MM.1S (cell line): Measurements from ENCODE around the gene MEX3D.

ENCODE experiments used
- EZH2 ChIP-seq: fragments of 300-600 bp; sonication (generic); optimal IDR thresholded peaks from 2 replicates; pipeline ENCODE3; 2017; ENCODE audit warnings: low read depth, mild to moderate bottlenecking, antibody characterized with exemption, low read length, mixed read lengths
- TF ChIP-seq, protein P1 (sequence below): fragments of 300-600 bp; sonication (generic); IDR thresholded peaks from 2 replicates; pipeline ENCODE4 v1.5.1; 2016; ENCODE audit warnings: antibody characterized with exemption, low read length, mixed read lengths

GRCh38 chr19:1584500-1585242 lies 16.5 kb upstream of the MEX3D start:
- TF ChIP-seq, protein P1, sequence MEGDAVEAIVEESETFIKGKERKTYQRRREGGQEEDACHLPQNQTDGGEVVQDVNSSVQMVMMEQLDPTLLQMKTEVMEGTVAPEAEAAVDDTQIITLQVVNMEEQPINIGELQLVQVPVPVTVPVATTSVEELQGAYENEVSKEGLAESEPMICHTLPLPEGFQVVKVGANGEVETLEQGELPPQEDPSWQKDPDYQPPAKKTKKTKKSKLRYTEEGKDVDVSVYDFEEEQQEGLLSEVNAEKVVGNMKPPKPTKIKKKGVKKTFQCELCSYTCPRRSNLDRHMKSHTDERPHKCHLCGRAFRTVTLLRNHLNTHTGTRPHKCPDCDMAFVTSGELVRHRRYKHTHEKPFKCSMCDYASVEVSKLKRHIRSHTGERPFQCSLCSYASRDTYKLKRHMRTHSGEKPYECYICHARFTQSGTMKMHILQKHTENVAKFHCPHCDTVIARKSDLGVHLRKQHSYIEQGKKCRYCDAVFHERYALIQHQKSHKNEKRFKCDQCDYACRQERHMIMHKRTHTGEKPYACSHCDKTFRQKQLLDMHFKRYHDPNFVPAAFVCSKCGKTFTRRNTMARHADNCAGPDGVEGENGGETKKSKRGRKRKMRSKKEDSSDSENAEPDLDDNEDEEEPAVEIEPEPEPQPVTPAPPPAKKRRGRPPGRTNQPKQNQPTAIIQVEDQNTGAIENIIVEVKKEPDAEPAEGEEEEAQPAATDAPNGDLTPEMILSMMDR = no peak
- no peak for TF ChIP-seq EZH2
